Stomach (tissue), 4 donors: ENCODE measurements around the gene ITGAV.

Experiments used
- EP300 ChIP-seq: sonication (generic); formaldehyde crosslinking; IDR thresholded peaks from one replicate; pipeline ENCODE4 v1.6.1; 2017; ENCODE audit warnings: antibody characterized with exemption
- POLR2A ChIP-seq, 4 donors: fragments of 450-650 bp; IDR thresholded peaks; one replicate each; pipeline ENCODE4 v1.6.1; 2016; ENCODE audit warnings: antibody characterized with exemption in 4 of 4, control low read depth in 2 of 4, mild to moderate bottlenecking in 1 of 4, moderate library complexity in 1 of 4
- TF ChIP-seq, protein P1 (sequence below), 7 experiments: fragments of 450-650 bp in 4 of 7; fragments of 200-600 bp in 3 of 7; sonication (generic) in 3 of 7; IDR thresholded peaks; one replicate each; pipeline ENCODE4 v1.5.1; 2016 to 2019; ENCODE audit warnings: antibody characterized with exemption in 7 of 7, control low read depth in 2 of 7, mild to moderate bottlenecking in 1 of 7

DNA sequence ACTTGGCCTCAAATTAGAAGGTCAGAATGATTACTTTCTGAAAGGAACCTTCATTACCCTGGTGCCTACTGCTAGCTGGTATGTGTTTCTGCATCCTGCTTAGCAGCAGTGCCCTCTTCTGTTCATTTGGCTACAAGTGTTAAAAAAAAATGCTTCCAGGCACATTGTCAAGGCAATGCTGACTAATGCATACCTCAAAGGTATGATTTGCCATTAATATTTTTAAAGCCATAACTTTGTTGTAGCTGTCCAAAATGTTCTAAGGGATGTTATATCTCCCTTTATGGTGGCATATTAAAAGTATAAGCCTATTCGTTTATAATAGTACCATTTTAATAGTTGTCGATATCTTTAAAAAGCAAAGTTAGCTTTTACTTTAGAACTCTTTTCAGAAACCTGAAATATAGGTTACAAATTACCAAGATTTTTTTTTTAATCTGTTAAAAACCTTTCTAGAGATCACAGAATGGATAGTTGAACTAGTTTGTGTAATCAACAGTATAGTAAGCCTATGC is 52.0 kb downstream of the ITGAV start:
- TF ChIP-seq, protein P1, sequence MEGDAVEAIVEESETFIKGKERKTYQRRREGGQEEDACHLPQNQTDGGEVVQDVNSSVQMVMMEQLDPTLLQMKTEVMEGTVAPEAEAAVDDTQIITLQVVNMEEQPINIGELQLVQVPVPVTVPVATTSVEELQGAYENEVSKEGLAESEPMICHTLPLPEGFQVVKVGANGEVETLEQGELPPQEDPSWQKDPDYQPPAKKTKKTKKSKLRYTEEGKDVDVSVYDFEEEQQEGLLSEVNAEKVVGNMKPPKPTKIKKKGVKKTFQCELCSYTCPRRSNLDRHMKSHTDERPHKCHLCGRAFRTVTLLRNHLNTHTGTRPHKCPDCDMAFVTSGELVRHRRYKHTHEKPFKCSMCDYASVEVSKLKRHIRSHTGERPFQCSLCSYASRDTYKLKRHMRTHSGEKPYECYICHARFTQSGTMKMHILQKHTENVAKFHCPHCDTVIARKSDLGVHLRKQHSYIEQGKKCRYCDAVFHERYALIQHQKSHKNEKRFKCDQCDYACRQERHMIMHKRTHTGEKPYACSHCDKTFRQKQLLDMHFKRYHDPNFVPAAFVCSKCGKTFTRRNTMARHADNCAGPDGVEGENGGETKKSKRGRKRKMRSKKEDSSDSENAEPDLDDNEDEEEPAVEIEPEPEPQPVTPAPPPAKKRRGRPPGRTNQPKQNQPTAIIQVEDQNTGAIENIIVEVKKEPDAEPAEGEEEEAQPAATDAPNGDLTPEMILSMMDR (IDR thresholded peaks at IDR 0.05): peak in 5 of 7 experiments; percentile 20 to 67 (median 51)
- TF ChIP-seq POLR2A (IDR thresholded peaks at IDR 0.05) (no peak), EP300 (no peak)
